Activated T-cell treated with anti-CD3 and anti-CD28 coated beads for 4 hours (primary cell): ENCODE data around the gene TLE1.
"Not testable (repeated sequence)": the region's sequence is repeated elsewhere in the genome, so short reads cannot be mapped to it uniquely, and the experiment has no call there.

Experiments
- DNase-seq: peaks from one replicate; pipeline ENCODE4 v3.0.0-alpha.2; 2020

The TLE1 gene

GRCh38 chr9:81597419-81598122, 91.8 kb downstream of the TLE1 start:
- no peak for DNase-seq

GRCh38 chr9:81596679-81597418, 92.5 kb downstream of the TLE1 start:
- no peak for DNase-seq

GRCh38 chr9:81595887-81596543, 93.3 kb downstream of the TLE1 start:
- DNase-seq: no peak

- not testable (repeated sequence) for DNase-seq
Observed at GRCh38 chr9:81595293-81595692, 94.1 kb downstream of the TLE1 start.

GRCh38 chr9:81594415-81594814, 94.9 kb downstream of the TLE1 start:
- no peak for DNase-seq

- DNase-seq: no peak
Observed at GRCh38 chr9:81592887-81593266, 96.5 kb downstream of the TLE1 start.

GRCh38 chr9:81591791-81592190, 97.6 kb downstream of the TLE1 start:
- no peak for DNase-seq

GRCh38 chr9:81590688-81591087, 98.7 kb downstream of the TLE1 start:
- DNase-seq: no peak

- DNase-seq: no peak
Observed at GRCh38 chr9:81589819-81590218, 99.5 kb downstream of the TLE1 start.

GRCh38 chr9:81589392-81589791, 100.0 kb downstream of the TLE1 start:
- no peak for DNase-seq

GRCh38 chr9:81588148-81588871, 101.0 kb downstream of the TLE1 start:
- no peak for DNase-seq

GRCh38 chr9:81586786-81587185, 102.6 kb downstream of the TLE1 start:
- DNase-seq: no peak

- no peak for DNase-seq
Observed at GRCh38 chr9:81585191-81585763, 104.1 kb downstream of the TLE1 start.

GRCh38 chr9:81584099-81584498, 105.2 kb downstream of the TLE1 start:
- no peak for DNase-seq

- no peak for DNase-seq
Observed at GRCh38 chr9:81581986-81582385, 107.4 kb downstream of the TLE1 start.

- DNase-seq: no peak
Observed at GRCh38 chr9:81579381-81579780, 110.0 kb downstream of the TLE1 start.

GRCh38 chr9:81578606-81579005, 110.7 kb downstream of the TLE1 start:
- DNase-seq: no peak

- DNase-seq: no peak
Observed at GRCh38 chr9:81575956-81576355, 113.4 kb downstream of the TLE1 start.

GRCh38 chr9:81574405-81574804, 114.9 kb downstream of the TLE1 start:
- no peak for DNase-seq

GRCh38 chr9:81573415-81574321, 115.7 kb downstream of the TLE1 start:
- DNase-seq: no peak

- DNase-seq: no peak
Observed at GRCh38 chr9:81570083-81570482, 119.3 kb downstream of the TLE1 start.
